HG02588 (cell line): Measurements from ENCODE around the gene CCDC34.

Source experiments
- ATAC-seq: cut with Tn5 transposase; IDR thresholded peaks from one replicate; pipeline ENCODE4 v1.9.1; 2021; ENCODE audit warnings: mild to moderate bottlenecking, moderate library complexity; ENCODE audit not compliant: unreplicated experiment

Gene CCDC34

DNA sequence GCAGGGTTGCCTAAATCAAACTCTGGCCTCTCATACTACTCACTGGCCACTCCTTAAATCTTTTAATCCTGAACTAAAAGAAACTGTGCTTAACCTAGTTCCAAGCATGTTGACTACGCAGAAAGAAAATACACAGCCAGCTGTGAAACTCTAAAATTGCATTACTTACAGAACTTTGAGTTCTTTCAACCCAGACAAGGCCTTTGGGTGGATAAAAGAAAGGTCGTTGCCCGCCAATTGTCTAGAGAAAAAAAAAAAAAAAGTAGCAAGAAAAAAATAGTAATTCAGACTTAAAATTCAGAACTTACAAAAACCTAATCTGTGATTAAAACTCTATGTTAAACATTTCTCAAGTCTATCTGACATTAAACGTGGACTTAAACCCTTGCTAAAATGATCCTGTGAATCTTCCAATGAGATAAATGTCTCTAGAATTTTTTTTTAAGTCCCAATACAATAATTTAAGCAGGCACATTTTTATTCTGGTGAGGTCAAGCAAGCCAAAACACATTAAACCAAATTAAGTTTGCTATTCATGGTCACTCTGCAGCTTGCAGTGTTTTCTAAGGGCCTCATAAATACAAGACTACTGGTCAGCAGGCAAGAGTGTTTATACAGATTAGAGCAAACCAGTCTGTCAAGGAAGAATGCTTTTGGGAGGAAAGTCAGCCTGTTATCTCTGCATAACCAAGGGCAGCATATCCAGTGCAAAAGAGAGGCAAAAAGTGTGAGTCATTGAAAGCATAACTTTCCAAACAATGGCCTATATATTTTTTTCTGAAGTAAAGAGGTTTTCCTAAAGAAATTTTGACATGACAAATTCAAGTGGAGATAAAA is 29.5 kb upstream of the CCDC34 start:
- no peak for ATAC-seq

DNA sequence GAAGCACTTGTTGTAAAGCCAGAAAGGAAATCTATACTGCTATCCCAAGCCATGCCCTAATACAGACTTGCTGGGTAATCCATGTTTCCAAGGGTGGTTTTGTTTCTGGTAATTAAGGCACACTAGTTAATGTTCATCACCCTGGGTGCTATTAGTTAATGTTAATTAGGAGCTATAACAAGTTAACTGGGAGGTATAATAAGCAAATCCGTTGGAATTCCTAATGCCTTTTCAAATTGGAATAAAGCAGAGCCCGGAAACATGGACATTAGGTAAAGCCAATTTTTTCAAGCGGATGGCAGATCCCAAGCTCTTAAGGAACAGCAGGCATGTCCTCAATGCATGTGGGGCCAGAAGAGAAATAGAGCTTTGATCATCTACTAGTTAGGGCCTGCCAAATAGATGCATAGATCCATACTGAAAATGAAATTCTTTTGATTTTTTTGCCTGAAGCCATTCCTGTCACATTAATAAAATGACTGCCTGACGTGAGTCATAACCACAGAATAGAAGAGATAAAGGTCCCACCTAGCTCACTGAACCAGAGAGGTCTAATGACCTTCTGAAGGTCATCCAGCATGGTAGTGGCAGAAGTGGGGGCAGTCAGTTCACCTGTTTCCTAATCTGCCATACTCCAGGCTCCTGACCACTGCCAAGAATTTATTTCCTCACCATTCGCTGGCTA is 28.5 kb upstream of the CCDC34 start:
- no peak for ATAC-seq

GRCh38 chr11:27390318-27391295 is 27.6 kb upstream of the CCDC34 start:
- no peak for ATAC-seq

GRCh38 chr11:27388869-27389268 is 25.9 kb upstream of the CCDC34 start:
- no peak for ATAC-seq

DNA sequence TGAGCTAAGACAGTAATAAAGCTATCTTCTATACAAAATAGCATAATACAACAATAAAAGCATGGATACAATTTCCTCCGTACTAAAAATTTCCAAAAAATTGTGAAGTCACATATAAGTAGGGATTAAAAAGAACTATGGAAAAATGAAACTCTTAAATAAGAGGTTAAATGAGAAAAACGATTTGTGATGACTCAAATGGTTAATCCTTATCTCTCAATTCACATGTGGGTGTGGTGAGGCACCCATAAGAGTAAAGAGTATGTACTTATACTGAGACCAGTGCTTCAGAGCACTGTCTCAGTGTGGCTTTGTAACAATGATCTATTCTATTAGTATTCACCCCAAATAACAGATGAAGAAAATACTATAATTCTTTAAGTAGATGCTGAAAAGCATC is 25.0 kb upstream of the CCDC34 start:
- ATAC-seq, result no peak

DNA sequence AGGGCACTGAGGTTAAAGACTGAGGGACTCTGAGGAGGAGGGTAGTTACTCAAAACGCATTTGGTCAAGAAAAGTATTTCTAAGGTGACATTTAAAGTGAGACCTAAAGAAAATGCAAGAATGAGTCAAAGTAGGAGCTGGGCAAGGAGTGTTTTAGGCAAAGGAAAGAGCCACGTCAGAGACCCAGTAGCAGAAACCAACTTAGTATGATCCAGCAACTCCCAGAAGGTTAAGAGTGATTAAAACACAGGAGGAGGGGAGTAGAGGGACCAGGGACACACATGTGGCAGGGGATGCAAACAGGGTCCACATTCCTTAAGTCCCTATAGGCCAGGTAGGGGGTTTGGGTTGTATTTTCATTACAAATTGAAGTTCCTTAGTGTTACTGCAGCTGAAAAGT is 24.3 kb upstream of the CCDC34 start:
- no peak for ATAC-seq

- no peak for ATAC-seq
These were observed 23.3 kb upstream of the CCDC34 start for GRCh38 chr11:27386181-27386845.

- no peak for ATAC-seq
These were observed 22.2 kb upstream of the CCDC34 start for GRCh38 chr11:27385245-27385644.

GRCh38 chr11:27384227-27384626 is 21.2 kb upstream of the CCDC34 start:
- ATAC-seq, result no peak

DNA sequence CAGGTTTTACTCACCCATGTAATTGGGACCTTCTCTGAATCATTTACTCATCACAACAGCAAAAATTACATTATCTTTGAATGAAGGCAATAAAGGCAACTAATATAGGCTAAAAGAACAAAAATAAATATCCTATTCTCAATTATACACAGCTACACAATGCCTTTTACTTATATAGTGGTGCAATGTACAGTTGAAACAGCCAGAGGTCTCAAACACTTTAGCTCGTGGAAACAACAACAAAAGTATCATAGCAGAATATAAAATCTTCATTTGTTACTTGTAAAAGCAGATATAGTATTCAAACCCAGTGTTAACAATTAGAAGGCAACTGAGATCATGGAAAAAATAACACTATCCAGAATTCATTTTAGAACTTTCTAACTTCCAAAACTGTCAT is 20.6 kb upstream of the CCDC34 start:
- ATAC-seq, result no peak

- ATAC-seq, result peak; percentile 56
These were observed 18.2 kb upstream of the CCDC34 start for GRCh38 chr11:27381238-27381666.

DNA sequence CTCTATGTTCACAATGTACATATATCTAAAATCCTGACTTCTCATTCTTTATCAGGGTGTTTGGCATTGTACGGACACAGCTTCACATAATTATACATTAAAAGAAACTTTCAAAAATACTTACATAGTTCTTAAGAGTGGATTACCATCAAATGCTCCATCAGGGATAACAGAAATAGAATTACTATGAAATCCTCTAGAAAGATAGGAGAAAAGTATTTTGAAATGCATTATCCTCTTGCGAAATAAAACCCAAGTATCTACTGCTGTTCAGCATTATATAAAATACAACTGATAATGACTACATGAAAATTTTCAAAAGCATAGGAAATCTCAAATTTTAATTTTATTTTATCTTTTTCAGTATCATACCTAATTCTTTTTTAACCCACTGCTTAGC is 17.8 kb upstream of the CCDC34 start:
- ATAC-seq, result no peak

- ATAC-seq, result no peak
These were observed 16.4 kb upstream of the CCDC34 start for GRCh38 chr11:27379449-27379848.

DNA sequence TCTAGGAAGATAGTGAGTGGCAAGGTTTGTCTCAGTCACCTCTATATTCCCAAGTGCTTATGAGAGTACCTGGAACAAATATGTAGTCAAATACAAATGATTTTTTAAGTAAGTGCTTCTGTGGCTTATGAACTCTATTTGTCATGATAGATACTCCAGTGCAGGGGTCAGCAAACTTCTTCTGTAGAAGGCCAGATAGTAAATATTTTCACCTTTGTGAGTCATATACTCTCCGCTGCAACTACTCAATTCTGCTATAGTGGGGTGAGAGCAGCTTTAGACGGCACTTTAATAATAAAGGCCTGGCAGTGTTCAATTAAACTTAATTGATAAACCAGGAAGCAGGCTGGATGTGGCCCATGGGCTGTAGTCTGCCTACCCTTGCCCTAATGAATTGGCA is 12.4 kb upstream of the CCDC34 start:
- ATAC-seq, result no peak

DNA sequence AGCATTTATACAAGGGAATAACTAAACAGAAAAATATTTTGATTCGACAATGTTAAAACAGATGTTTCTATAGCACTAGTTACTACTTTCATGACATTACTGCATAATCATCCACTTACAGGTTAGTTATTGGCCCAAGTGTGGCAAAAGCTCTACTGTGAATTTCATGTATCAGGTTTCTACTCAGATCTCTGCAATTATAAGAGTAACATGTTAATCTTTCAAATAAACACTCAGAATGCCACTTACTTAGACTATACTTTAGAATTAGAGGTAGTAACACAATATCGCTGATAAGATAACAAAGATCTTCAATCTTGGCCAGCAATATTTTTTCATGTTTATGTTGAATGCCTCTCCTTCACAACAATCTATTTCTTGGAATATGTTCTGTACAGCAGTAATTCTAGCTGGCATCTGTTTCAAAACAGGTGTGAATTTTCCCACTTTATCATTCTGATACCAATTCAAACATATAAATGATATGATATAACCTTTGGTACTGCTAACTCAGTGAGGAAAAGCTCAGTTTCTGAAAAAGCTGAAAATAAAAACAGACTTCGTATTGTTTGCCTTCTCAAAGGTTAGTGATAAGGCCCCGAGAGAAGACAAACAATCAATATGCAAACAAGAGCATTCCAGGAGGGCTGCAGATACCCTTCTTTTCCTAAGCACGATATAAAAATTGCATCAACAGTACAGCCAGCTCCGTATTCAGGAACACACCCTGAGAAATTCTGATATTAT is 11.0 kb upstream of the CCDC34 start:
- ATAC-seq, result no peak

DNA sequence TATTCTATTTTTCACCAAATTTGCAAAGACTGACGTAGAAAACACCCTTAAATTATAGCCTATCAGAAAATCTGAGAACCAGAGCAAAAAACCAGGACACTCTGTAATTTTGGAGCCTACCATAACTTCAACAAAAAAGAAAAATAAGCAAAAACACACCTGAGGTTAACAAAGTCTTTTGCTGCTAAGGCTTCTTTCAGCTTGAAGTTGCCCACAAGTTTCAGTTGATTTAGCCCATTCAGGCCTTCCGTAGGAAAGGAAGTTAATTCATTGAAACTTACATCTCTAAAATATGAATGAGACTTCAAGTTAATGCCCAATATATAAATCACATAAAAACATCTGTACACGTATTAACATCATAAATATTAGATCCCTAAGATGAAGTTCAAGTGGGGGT is 10.4 kb upstream of the CCDC34 start:
- ATAC-seq, result no peak

- ATAC-seq, result no peak
These were observed 9.1 kb upstream of the CCDC34 start for GRCh38 chr11:27372164-27372563.

- no peak for ATAC-seq
These were observed 8.5 kb upstream of the CCDC34 start for GRCh38 chr11:27371489-27371888.

GRCh38 chr11:27370374-27370773 is 7.4 kb upstream of the CCDC34 start:
- ATAC-seq, result no peak

- no peak for ATAC-seq
These were observed 4.9 kb upstream of the CCDC34 start for GRCh38 chr11:27367881-27368280.
